IMR-90 (cell line): ENCODE results near the gene SGCA. TPM values are rescaled to one million over a fixed set of nuclear protein-coding genes. Genes with fewer than 3 reads are reported as not detected.
A peak's percentile ranks its signal among the peaks of the same experiment; 100 is the strongest.

Experiments used
- ATAC-seq: fragments of 200-7000 bp; cut with Tn5 transposase; 2 replicates; pipeline ENCODE4 v1.9.1; 2020; ENCODE audit warnings: low read depth, mild to moderate bottlenecking, moderate library complexity
- BruUV-seq: library from RNA; stranded (reverse); fragments of 400-500 nt; replicated peaks from 2 replicates; lab custom pipeline; 2021; lab: Mats Ljungman, UMichigan
- CTCF ChIA-PET: fragments of 300-600 bp; formaldehyde crosslinking; extraction: SDS; loops from one replicate; lab custom pipeline; 2021; ENCODE audit warnings: antibody characterized with exemption; lab: Yijun Ruan, JAX
- POLR2A ChIA-PET: fragments of 300-600 bp; sonication (Branson Sonifier 250); formaldehyde crosslinking; loops from one replicate; lab custom pipeline; 2022; ENCODE audit warnings: antibody characterized with exemption; ENCODE audit not compliant: unreplicated experiment; lab: Charles Lee
- DNase-seq: peaks from one replicate; pipeline ENCODE4 v3.0.0; 2013
- H2AFZ ChIP-seq: replicated peaks from 2 replicates; pipeline ENCODE3; 2013; ENCODE audit warnings: low read length, mild to moderate bottlenecking; ENCODE audit not compliant: poor library complexity
- H2AK5ac ChIP-seq: 2 replicates; pipeline ENCODE4 v1.6.1; 2013; ENCODE audit warnings: low read depth, low read length, inconsistent platforms
- H2AK9ac ChIP-seq: replicated peaks from 2 replicates; pipeline ENCODE3; 2013; ENCODE audit warnings: mild to moderate bottlenecking, low read depth, low read length, moderate library complexity; ENCODE audit not compliant: poor library complexity
- H2BK120ac ChIP-seq: 2 replicates; pipeline ENCODE4 v1.6.1; 2013; ENCODE audit warnings: low read depth, low read length, inconsistent platforms
- H2BK15ac ChIP-seq: 3 replicates; pipeline ENCODE4 v1.6.1; 2013; ENCODE audit warnings: low read depth, low read length, inconsistent platforms
- H2BK20ac ChIP-seq: 2 replicates; pipeline ENCODE4 v1.6.1; 2013; ENCODE audit warnings: low read depth, mild to moderate bottlenecking, inconsistent platforms, low read length, moderate library complexity
- H2BK5ac ChIP-seq: 2 replicates; pipeline ENCODE4 v1.6.1; 2013; ENCODE audit warnings: mild to moderate bottlenecking, low read depth, low read length, inconsistent platforms; ENCODE audit not compliant: poor library complexity, severe bottlenecking
- H3K14ac ChIP-seq: replicated peaks from 2 replicates; pipeline ENCODE4 v1.6.1; 2013; ENCODE audit warnings: low read depth, low read length, inconsistent platforms
- H3K18ac ChIP-seq: 2 replicates; pipeline ENCODE4 v1.6.1; 2013; ENCODE audit warnings: low read depth, low read length, control low read depth
- H3K23ac ChIP-seq: 2 replicates; pipeline ENCODE4 v1.6.1; 2013; ENCODE audit warnings: low read depth, low read length, inconsistent platforms
- H3K27ac ChIP-seq: 2 replicates; pipeline ENCODE4 v1.5.1; 2013; ENCODE audit warnings: mild to moderate bottlenecking, control low read depth, low read length; ENCODE audit not compliant: insufficient read depth
- H3K27me3 ChIP-seq: 2 replicates; pipeline ENCODE4 v1.6.1; 2013; ENCODE audit warnings: low read length; ENCODE audit not compliant: control insufficient read depth, insufficient read depth
- H3K36me3 ChIP-seq: 2 replicates; pipeline ENCODE4 v1.6.1; 2013; ENCODE audit warnings: low read length, mixed read lengths; ENCODE audit not compliant: control insufficient read depth, insufficient read depth
- H3K4ac ChIP-seq: 2 replicates; pipeline ENCODE4 v1.6.1; 2013; ENCODE audit warnings: low read depth, low read length, inconsistent platforms
- H3K4me1 ChIP-seq: 2 replicates; pipeline ENCODE4 v1.6.1; 2013; ENCODE audit warnings: low read length, mixed read lengths; ENCODE audit not compliant: control insufficient read depth, insufficient read depth
- H3K4me2 ChIP-seq: 2 replicates; pipeline ENCODE4 v1.6.1; 2013; ENCODE audit warnings: low read depth, mild to moderate bottlenecking, control low read depth, low read length, moderate library complexity
- H3K4me3 ChIP-seq: 2 replicates; pipeline ENCODE4 v1.5.1; 2013; ENCODE audit warnings: low read depth, mild to moderate bottlenecking, control low read depth, low read length, moderate library complexity; ENCODE audit not compliant: insufficient read depth
- H3K56ac ChIP-seq: 2 replicates; pipeline ENCODE4 v1.6.1; 2013; ENCODE audit warnings: low read length, inconsistent platforms; ENCODE audit not compliant: insufficient read depth; ENCODE audit errors: extremely low read depth
- H3K79me1 ChIP-seq, 2 experiments: 2 replicates each; pipeline ENCODE4 v1.6.1; 2013; ENCODE audit warnings: low read length in 2 of 2, inconsistent platforms in 1 of 2, low read depth in 1 of 2
- H3K9ac ChIP-seq: 2 replicates; pipeline ENCODE4 v1.6.1; 2013; ENCODE audit warnings: low read depth, low read length, control low read depth
- H3K9me1 ChIP-seq: 2 replicates; pipeline ENCODE4 v1.6.1; 2013; ENCODE audit warnings: low read length, inconsistent platforms; ENCODE audit not compliant: insufficient read depth
- H3K9me3 ChIP-seq: 2 replicates; pipeline ENCODE4 v1.6.1; 2013; ENCODE audit warnings: low read length; ENCODE audit not compliant: control insufficient read depth, insufficient read depth
- H4K20me1 ChIP-seq: 2 replicates; pipeline ENCODE4 v1.6.1; 2013; ENCODE audit warnings: low read length, inconsistent platforms; ENCODE audit not compliant: insufficient read depth
- H4K5ac ChIP-seq: 2 replicates; pipeline ENCODE4 v1.6.1; 2013; ENCODE audit warnings: mild to moderate bottlenecking, low read depth, low read length, control low read depth
- H4K8ac ChIP-seq, 2 experiments: 2 replicates each; pipeline ENCODE4 v1.6.1; 2013; ENCODE audit warnings: low read depth in 2 of 2, low read length in 2 of 2, control low read depth in 1 of 2, inconsistent platforms in 1 of 2
- H4K91ac ChIP-seq: 2 replicates; pipeline ENCODE4 v1.6.1; 2013; ENCODE audit warnings: low read depth, low read length, inconsistent platforms; ENCODE audit not compliant: insufficient read depth
- MAZ ChIP-seq: IDR thresholded peaks from 2 replicates; pipeline ENCODE4 v1.6.1; 2012; ENCODE audit warnings: low read depth, mild to moderate bottlenecking, low read length, improper control_type of control experiment, moderate library complexity, borderline replicate concordance
- SMC3 ChIP-seq: fragments of 150-350 bp; IDR thresholded peaks from 2 replicates; pipeline ENCODE4 v1.6.1; 2016; ENCODE audit warnings: low read depth, mild to moderate bottlenecking, antibody characterized with exemption, low read length, moderate library complexity
- WGBS, 2 experiments: methylation state at CpG; one replicate each; pipeline versions ENCODE4 v1.1.5 to v1.1.7; 2013; ENCODE audit warnings: missing lambda C conversion rate in 2 of 2; ENCODE audit not compliant: insufficient read length in 1 of 2; ENCODE audit errors: extremely low coverage in 2 of 2; 5-methylcytosine and 5-hydroxymethylcytosine counted together
- dilution Hi-C: fragments of 300-500 bp; cut with HindIII; formaldehyde crosslinking; loops from one replicate; pipeline ENCODE4 v1.14.3; 2018; ENCODE audit warnings: low sequenced_read_pairs; ENCODE audit not compliant: unreplicated experiment
- in situ Hi-C: fragments of 300-500 bp; cut with MboI; formaldehyde crosslinking; loops from 3 replicates; pipeline ENCODE4 v1.14.3; 2019; ENCODE audit warnings: low sequenced_read_pairs, inconsistent platforms, mixed read lengths
- intact Hi-C: fragments of 100-400 bp; cut with micrococcal nuclease; formaldehyde crosslinking; loops from 2 replicates; pipeline ENCODE4 v1.10.0; 2022
- polyA plus RNA-seq, 3 experiments: library from polyadenylated mRNA; depleted of rRNA; stranded (reverse); fragments of >200 nt; gene quantifications; 2 replicates each; pipeline ENCODE4 v1.2.3, GENCODE V29; 2012; ENCODE audit warnings: low replicate concordance in 1 of 3
- total RNA-seq: library from RNA; depleted of rRNA; stranded (reverse); fragments of >200 nt; gene quantifications from 2 replicates; pipeline ENCODE4 v1.2.3, GENCODE V29; 2012

SGCA gene
- total and polyA plus RNA-seq, 2 of the 4 experiments (the other 2 are of a cell fraction), result 0.19 TPM; not detected in 1

DNA sequence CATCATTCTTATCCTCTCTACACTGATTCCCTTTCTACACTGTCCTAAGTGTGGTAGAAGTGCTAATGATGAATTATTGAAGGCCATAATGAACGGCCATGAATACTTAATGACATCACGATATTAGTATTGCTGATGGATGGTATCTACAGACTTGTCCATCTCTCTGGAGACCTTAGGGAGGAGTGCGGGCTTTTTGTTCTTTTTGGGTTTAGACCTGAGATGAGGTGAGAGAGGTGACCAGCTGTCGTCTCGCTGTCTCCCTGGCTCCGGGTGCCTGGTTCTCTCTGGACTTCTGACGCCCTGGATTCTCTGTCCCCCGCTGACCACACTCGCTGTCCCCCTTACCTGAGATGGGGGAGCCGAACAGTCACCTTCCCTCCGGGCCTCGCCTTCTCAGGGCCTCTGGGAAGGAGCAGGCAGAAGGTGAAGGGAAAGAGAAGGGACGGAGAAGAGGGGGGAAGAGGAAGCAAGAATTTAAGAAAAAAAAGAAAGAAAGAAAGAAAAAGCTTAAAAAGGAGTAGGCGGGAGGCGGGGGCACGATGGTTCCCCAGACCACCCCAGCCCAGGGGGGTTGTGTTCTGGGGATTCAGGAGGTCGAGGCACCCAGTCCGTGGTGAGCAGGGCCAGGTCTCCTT lies 17.1 kb downstream of the SGCA start:
- dilution Hi-C loops, result no loop called here
- POLR2A ChIA-PET, result interaction anchor here (0.6 to 2.0 kb wide), 6 partner anchors 17 to 113 kb away, joined by 3 to 5 read pairs (median 4); partner anchors contain the start of gene TMEM92

More for the DNA sequence above, 17.1 kb downstream of the SGCA start:
- Histone ChIP-seq H2AK5ac (no peak overlapping the region), H2AFZ (peak overlapping the region; percentile 69), H3K4me2 (no peak overlapping the region), H2BK20ac (no peak overlapping the region), H3K9ac (no peak overlapping the region), H3K36me3 (peaks cover 44% of the 10 kb centered on the region), H3K79me1 (peaks cover 0 to 26% of the 10 kb centered on the region in 2 experiments; a peak in 2 of 4 replicates), H2BK120ac (no peak overlapping the region), H2BK5ac (peak overlapping the region; percentile 44), H3K27me3 (no peaks in the 10 kb centered on the region), H3K9me3 (no peaks in the 10 kb centered on the region), H3K56ac (no peak overlapping the region), H2BK15ac (no peak overlapping the region), H2AK9ac (peak overlapping the region; percentile 88), H4K8ac (peak overlapping the region in 1 of 2 experiments; percentile 54; a peak in 1 of 4 replicates), H4K91ac (no peak overlapping the region), H3K4me1 (peaks cover 7% of the 10 kb centered on the region), H3K18ac (no peak overlapping the region), H3K9me1 (peaks cover 12% of the 10 kb centered on the region; the same call in 1 of the 2 replicates), H4K5ac (no peak overlapping the region), H4K20me1 (peaks cover 87% of the 10 kb centered on the region), H3K23ac (no peak overlapping the region), H3K27ac (peak overlapping the region; percentile 70), H3K4ac (0 out of 2 replicates have a peak overlapping the region, but pooled peaks have one; percentile 37), H3K4me3 (no peak overlapping the region), H3K14ac (no peak overlapping the region)
- in situ Hi-C loops (no loop called here), intact Hi-C loops (no loop called here)
- CTCF ChIA-PET, result no interaction called here
- ATAC-seq (no peak), DNase-seq (peak; percentile 50)
- TF ChIP-seq SMC3 (no peak), MAZ (0 out of 2 replicates have a peak, but pooled peaks have one; percentile 22)
- no TSS peak for BruUV-seq
- WGBS, 2 experiments, result 100% methylated on average over 2 of the region's 18 CpGs; no CpG with 5 or more reads in 1 of the 2 experiments
